KMS-11 (cell line): ENCODE data around the gene EIPR1.

Experiments used
- H2AFZ ChIP-seq: fragments of 200-600 bp; sonication (generic); 2 replicates; pipeline ENCODE4 v1.6.1; 2016; ENCODE audit warnings: antibody characterized with exemption, mixed run types, low read depth
- H3K27ac ChIP-seq: fragments of 200-600 bp; sonication (generic); 2 replicates; pipeline ENCODE4 v1.6.1; 2016; ENCODE audit warnings: mild to moderate bottlenecking, mixed run types
- H3K27me3 ChIP-seq: fragments of 200-600 bp; sonication (generic); 2 replicates; pipeline ENCODE4 v1.6.1; 2017; ENCODE audit warnings: mild to moderate bottlenecking, low read depth, mixed run types, moderate library complexity; ENCODE audit not compliant: insufficient read depth
- H3K36me3 ChIP-seq: fragments of 200-600 bp; sonication (generic); 2 replicates; pipeline ENCODE4 v1.6.1; 2017; ENCODE audit warnings: mild to moderate bottlenecking, mixed run types; ENCODE audit not compliant: insufficient read depth
- H3K4me1 ChIP-seq: fragments of 200-600 bp; sonication (generic); 2 replicates; pipeline ENCODE4 v1.6.1; 2016; ENCODE audit warnings: mild to moderate bottlenecking, low read depth, mixed run types; ENCODE audit not compliant: poor library complexity, severe bottlenecking
- H3K4me2 ChIP-seq: fragments of 200-600 bp; sonication (generic); 2 replicates; pipeline ENCODE4 v1.7.0; 2016; ENCODE audit warnings: mild to moderate bottlenecking, mixed run types
- H3K4me3 ChIP-seq: fragments of 200-600 bp; sonication (generic); IDR thresholded peaks from 2 replicates; pipeline ENCODE4 v1.6.1; 2017; ENCODE audit warnings: low read depth, low read length, mixed read lengths; ENCODE audit not compliant: insufficient read depth
- H3K79me2 ChIP-seq: fragments of 200-600 bp; sonication (generic); 2 replicates; pipeline ENCODE4 v1.6.1; 2016; ENCODE audit warnings: low read depth, mixed run types; ENCODE audit not compliant: insufficient read depth
- H3K9ac ChIP-seq: fragments of 200-600 bp; sonication (generic); 2 replicates; pipeline ENCODE4 v1.6.1; 2016; ENCODE audit warnings: mild to moderate bottlenecking, mixed run types
- H4K20me1 ChIP-seq: fragments of 200-600 bp; sonication (generic); 2 replicates; pipeline ENCODE4 v1.6.1; 2016; ENCODE audit warnings: mild to moderate bottlenecking, mixed run types; ENCODE audit not compliant: insufficient read depth
- CTCF ChIP-seq: fragments of 200-600 bp; sonication (generic); conservative IDR thresholded peaks from 2 replicates; pipeline ENCODE4 v1.6.1; 2017; ENCODE audit warnings: low read depth, mild to moderate bottlenecking, antibody characterized with exemption, low read length, moderate library complexity, mixed read lengths

The EIPR1 gene

GRCh38 chr2:3173031-3173430 is 204.6 kb downstream of the EIPR1 start:
- Histone ChIP-seq H3K27me3 (no peaks in the 10 kb centered on the region), H4K20me1 (no peaks in the 10 kb centered on the region), H3K4me2 (no peak overlapping the region), H3K4me3 (no peak overlapping the region), H3K9ac (no peak overlapping the region), H2AFZ (no peak overlapping the region), H3K36me3 (no peaks in the 10 kb centered on the region), H3K4me1 (no peaks in the 10 kb centered on the region), H3K27ac (no peak overlapping the region), H3K79me2 (no peaks in the 10 kb centered on the region)
- no peak for TF ChIP-seq CTCF

- TF ChIP-seq CTCF = no peak
- no peak overlapping the region for H3K4me2 ChIP-seq
- H3K27ac ChIP-seq = no peak overlapping the region
These were observed 205.2 kb downstream of the EIPR1 start for GRCh38 chr2:3172265-3172935.

DNA sequence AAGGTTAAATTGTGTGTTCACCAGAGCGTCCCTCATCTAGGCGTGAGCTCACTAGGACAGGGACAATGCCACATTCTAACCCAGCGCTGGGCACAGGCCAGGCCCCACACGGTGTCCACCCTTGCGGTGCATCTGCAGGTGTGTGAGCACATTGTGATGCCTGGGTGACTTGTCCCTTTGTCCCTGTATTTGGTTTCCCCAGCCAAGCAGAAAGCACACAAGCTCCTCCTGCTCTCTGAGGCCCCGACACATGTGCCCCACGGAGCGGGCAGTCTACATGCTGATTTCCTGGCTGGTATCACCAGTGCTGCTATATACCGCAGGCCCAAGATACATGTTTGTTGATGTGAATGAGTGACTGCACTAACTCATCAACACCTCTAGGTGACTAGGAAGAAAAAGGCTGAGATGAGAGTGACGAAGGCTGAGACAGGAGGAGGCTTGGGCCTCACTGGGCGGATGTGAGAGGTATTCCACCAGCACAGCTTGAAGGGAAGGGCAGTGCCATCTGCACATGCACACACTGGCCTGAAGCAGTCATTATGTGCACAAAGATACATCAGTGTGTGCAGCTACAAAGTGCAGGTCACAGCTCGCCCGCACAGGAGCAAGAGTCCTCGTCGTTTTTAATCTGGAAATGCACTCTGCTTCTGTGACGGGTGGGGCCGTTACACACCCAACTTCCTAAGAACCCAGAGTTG is 205.9 kb downstream of the EIPR1 start:
- no peak overlapping the region for H3K4me3 ChIP-seq
- no peak for TF ChIP-seq CTCF
- no peak overlapping the region for H3K4me2 ChIP-seq

More at GRCh38 chr2:3172265-3172935, 205.2 kb downstream of the EIPR1 start:
- H3K9ac ChIP-seq = no peak overlapping the region
- H2AFZ ChIP-seq = no peak overlapping the region
- no peaks in the 10 kb centered on the region for H3K4me1 ChIP-seq
- no peaks in the 10 kb centered on the region for H3K36me3 ChIP-seq
- H4K20me1 ChIP-seq = no peaks in the 10 kb centered on the region
- H3K4me3 ChIP-seq = no peak overlapping the region
- H3K79me2 ChIP-seq = no peaks in the 10 kb centered on the region
- H3K27me3 ChIP-seq = no peaks in the 10 kb centered on the region

GRCh38 chr2:3170792-3171455 is 206.7 kb downstream of the EIPR1 start:
- no peaks in the 10 kb centered on the region for H3K36me3 ChIP-seq
- no peak overlapping the region for H3K27ac ChIP-seq
- no peaks in the 10 kb centered on the region for H3K27me3 ChIP-seq
- no peak for TF ChIP-seq CTCF
- no peak overlapping the region for H2AFZ ChIP-seq
- no peaks in the 10 kb centered on the region for H4K20me1 ChIP-seq
- no peak overlapping the region for H3K4me3 ChIP-seq
- H3K79me2 ChIP-seq = no peaks in the 10 kb centered on the region
- H3K4me1 ChIP-seq = peaks cover 10% of the 10 kb centered on the region
- no peak overlapping the region for H3K4me2 ChIP-seq
- no peak overlapping the region for H3K9ac ChIP-seq

More for the DNA sequence above, 205.9 kb downstream of the EIPR1 start:
- no peaks in the 10 kb centered on the region for H3K79me2 ChIP-seq
- no peaks in the 10 kb centered on the region for H3K36me3 ChIP-seq
- peaks cover 2% of the 10 kb centered on the region for H3K4me1 ChIP-seq
- no peak overlapping the region for H3K27ac ChIP-seq
- no peak overlapping the region for H2AFZ ChIP-seq
- H4K20me1 ChIP-seq = no peaks in the 10 kb centered on the region
- H3K27me3 ChIP-seq = no peaks in the 10 kb centered on the region
- H3K9ac ChIP-seq = no peak overlapping the region
